ENCODE measurements around the gene DGKI.

Gene DGKI

GRCh38 chr7:137880432-137880831 lies 33.7 kb upstream of the DGKI start:
- no peaks in the 10 kb centered on the region for H3K4me1 ChIP-seq (ENCODE audit: insufficient read depth, low read length, severe bottlenecking)
- H3K36me3 ChIP-seq (ENCODE audit: insufficient read depth, low read length): no peaks in the 10 kb centered on the region
- H3K9ac ChIP-seq (ENCODE audit: low read length): no peak overlapping the region
- no peaks in the 10 kb centered on the region for H3F3A ChIP-seq (ENCODE audit: insufficient read depth, low read length)
- no peak overlapping the region for H2AFZ ChIP-seq (ENCODE audit: low read length)
- no peaks in the 10 kb centered on the region for H4K20me1 ChIP-seq (ENCODE audit: insufficient read depth, low read length)
- no peak overlapping the region for H3K4me2 ChIP-seq (ENCODE audit: low read length)
- TF ChIP-seq CTCF (IDR thresholded peaks at IDR 0.05; ENCODE audit: low read length): no peak
- no peak overlapping the region for H3K4me3 ChIP-seq (ENCODE audit: low read depth, low read length, poor library complexity, severe bottlenecking)
- H3K79me2 ChIP-seq (ENCODE audit: insufficient read depth, low read length): no peaks in the 10 kb centered on the region
- H3K9me3 ChIP-seq (ENCODE audit: low read length): no peaks in the 10 kb centered on the region
- no peaks in the 10 kb centered on the region; the same call in 1 of the 2 replicates for H3K27me3 ChIP-seq (ENCODE audit: insufficient read depth, low read length)
- H3K27ac ChIP-seq (ENCODE audit: low read depth, low read length, poor library complexity, severe bottlenecking): no peak overlapping the region
- no peaks in the 10 kb centered on the region for H3K9me2 ChIP-seq (ENCODE audit: low read depth, low read length)

GRCh38 chr7:137879357-137880158 lies 32.8 kb upstream of the DGKI start:
- no peaks in the 10 kb centered on the region for H3K9me2 ChIP-seq (ENCODE audit: low read depth, low read length)
- H3K4me1 ChIP-seq (ENCODE audit: insufficient read depth, low read length, severe bottlenecking): no peaks in the 10 kb centered on the region
- H3K79me2 ChIP-seq (ENCODE audit: insufficient read depth, low read length): no peaks in the 10 kb centered on the region
- H2AFZ ChIP-seq (ENCODE audit: low read length): no peak overlapping the region
- no peaks in the 10 kb centered on the region for H3K36me3 ChIP-seq (ENCODE audit: insufficient read depth, low read length)
- H3K9ac ChIP-seq (ENCODE audit: low read length): no peak overlapping the region
- H3K27me3 ChIP-seq (ENCODE audit: insufficient read depth, low read length): no peaks in the 10 kb centered on the region; the same call in 1 of the 2 replicates
- no peak overlapping the region for H3K4me2 ChIP-seq (ENCODE audit: low read length)
- no peaks in the 10 kb centered on the region for H3K9me3 ChIP-seq (ENCODE audit: low read length)
- no peaks in the 10 kb centered on the region for H4K20me1 ChIP-seq (ENCODE audit: insufficient read depth, low read length)
- no peaks in the 10 kb centered on the region for H3F3A ChIP-seq (ENCODE audit: insufficient read depth, low read length)
- no peak overlapping the region for H3K27ac ChIP-seq (ENCODE audit: low read depth, low read length, poor library complexity, severe bottlenecking)
- no peak for TF ChIP-seq EZH2 (IDR thresholded peaks at IDR 0.05; ENCODE audit: borderline replicate concordance, low read length)
- TF ChIP-seq CTCF (IDR thresholded peaks at IDR 0.05; ENCODE audit: low read length): no peak
- no peak overlapping the region for H3K4me3 ChIP-seq (ENCODE audit: low read depth, low read length, poor library complexity, severe bottlenecking)

GRCh38 chr7:137878333-137878961 lies 31.7 kb upstream of the DGKI start:
- no peaks in the 10 kb centered on the region for H4K20me1 ChIP-seq (ENCODE audit: insufficient read depth, low read length)
- H3K9me3 ChIP-seq (ENCODE audit: low read length): no peaks in the 10 kb centered on the region
- H3K4me1 ChIP-seq (ENCODE audit: insufficient read depth, low read length, severe bottlenecking): no peaks in the 10 kb centered on the region
- H3K9me2 ChIP-seq (ENCODE audit: low read depth, low read length): no peaks in the 10 kb centered on the region
- H2AFZ ChIP-seq (ENCODE audit: low read length): no peak overlapping the region
- H3K79me2 ChIP-seq (ENCODE audit: insufficient read depth, low read length): no peaks in the 10 kb centered on the region
- no peaks in the 10 kb centered on the region; the same call in 1 of the 2 replicates for H3K27me3 ChIP-seq (ENCODE audit: insufficient read depth, low read length)
- no peak overlapping the region for H3K27ac ChIP-seq (ENCODE audit: low read depth, low read length, poor library complexity, severe bottlenecking)
- no peak overlapping the region for H3K4me2 ChIP-seq (ENCODE audit: low read length)
- H3K4me3 ChIP-seq (ENCODE audit: low read depth, low read length, poor library complexity, severe bottlenecking): no peak overlapping the region
- no peak for TF ChIP-seq CTCF (IDR thresholded peaks at IDR 0.05; ENCODE audit: low read length)
- no peak for TF ChIP-seq EZH2 (IDR thresholded peaks at IDR 0.05; ENCODE audit: borderline replicate concordance, low read length)
- H3F3A ChIP-seq (ENCODE audit: insufficient read depth, low read length): no peaks in the 10 kb centered on the region
- no peak overlapping the region for H3K9ac ChIP-seq (ENCODE audit: low read length)
- H3K36me3 ChIP-seq (ENCODE audit: insufficient read depth, low read length): no peaks in the 10 kb centered on the region
